ENCODE measurements around the gene ATG7.

ATG7 gene, protein sequence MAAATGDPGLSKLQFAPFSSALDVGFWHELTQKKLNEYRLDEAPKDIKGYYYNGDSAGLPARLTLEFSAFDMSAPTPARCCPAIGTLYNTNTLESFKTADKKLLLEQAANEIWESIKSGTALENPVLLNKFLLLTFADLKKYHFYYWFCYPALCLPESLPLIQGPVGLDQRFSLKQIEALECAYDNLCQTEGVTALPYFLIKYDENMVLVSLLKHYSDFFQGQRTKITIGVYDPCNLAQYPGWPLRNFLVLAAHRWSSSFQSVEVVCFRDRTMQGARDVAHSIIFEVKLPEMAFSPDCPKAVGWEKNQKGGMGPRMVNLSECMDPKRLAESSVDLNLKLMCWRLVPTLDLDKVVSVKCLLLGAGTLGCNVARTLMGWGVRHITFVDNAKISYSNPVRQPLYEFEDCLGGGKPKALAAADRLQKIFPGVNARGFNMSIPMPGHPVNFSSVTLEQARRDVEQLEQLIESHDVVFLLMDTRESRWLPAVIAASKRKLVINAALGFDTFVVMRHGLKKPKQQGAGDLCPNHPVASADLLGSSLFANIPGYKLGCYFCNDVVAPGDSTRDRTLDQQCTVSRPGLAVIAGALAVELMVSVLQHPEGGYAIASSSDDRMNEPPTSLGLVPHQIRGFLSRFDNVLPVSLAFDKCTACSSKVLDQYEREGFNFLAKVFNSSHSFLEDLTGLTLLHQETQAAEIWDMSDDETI

DNA sequence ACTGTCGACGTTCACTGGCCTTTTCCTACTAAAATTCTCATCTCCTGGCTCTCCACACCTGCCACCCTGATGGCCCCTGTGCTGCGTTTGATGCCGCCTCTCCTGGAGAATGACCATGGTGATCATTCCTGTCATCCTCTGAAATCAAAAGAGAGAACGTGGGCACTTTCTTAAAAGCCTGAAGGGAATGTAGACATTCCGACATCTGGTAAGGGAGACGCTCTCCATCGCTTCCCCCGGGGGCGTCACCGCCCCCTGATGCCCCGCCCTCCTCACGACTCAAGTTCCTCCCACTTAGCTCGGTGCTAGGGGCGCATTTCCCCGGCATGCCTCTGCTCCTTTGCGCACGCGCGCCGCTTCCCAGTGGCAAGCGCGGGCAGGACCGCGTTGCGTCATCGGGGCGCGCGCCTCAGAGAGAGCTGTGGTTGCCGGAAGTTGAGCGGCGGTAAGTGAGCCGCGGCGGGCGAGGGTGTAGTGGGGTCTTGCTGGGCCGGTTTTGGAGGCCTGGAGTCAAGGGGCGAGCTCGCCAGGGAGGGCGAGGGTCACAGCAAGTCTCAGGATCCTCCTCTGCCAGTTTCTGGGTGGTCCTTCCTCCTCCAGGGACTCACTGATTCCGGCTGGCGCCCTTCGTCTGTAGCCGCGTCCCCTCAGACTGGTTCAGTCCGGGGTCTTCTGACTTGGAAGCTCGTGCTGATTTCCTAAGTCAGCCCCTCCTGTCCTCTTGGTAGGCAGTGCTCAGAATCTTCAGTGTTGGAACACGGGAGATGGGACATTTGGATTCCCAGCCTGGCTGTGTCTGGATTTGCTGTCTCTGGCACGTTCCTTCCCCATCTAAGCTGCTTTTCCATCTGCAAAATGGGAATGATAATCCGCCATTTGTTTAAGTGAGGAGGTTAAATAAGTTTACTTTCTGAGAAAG lies at the start of gene ATG7:
Gene ATG7 (plus strand): TSS at position 412 of the 919 bp plus-strand sequence. CDS start 26,299 bp downstream, outside the sequence.
- DNase-seq (ENCODE audit: low read depth): peak; percentile 93
- H3K4me3 ChIP-seq (ENCODE audit: low read depth, low read length): peak within 1 kb of the TSS; percentile 97
- TF ChIP-seq, protein P1, sequence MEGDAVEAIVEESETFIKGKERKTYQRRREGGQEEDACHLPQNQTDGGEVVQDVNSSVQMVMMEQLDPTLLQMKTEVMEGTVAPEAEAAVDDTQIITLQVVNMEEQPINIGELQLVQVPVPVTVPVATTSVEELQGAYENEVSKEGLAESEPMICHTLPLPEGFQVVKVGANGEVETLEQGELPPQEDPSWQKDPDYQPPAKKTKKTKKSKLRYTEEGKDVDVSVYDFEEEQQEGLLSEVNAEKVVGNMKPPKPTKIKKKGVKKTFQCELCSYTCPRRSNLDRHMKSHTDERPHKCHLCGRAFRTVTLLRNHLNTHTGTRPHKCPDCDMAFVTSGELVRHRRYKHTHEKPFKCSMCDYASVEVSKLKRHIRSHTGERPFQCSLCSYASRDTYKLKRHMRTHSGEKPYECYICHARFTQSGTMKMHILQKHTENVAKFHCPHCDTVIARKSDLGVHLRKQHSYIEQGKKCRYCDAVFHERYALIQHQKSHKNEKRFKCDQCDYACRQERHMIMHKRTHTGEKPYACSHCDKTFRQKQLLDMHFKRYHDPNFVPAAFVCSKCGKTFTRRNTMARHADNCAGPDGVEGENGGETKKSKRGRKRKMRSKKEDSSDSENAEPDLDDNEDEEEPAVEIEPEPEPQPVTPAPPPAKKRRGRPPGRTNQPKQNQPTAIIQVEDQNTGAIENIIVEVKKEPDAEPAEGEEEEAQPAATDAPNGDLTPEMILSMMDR (IDR thresholded peaks at IDR 0.05; ENCODE audit: low read depth, low read length, missing control alignments): peak; percentile 6
- in situ Hi-C loops (cut with HindIII; ENCODE audit: low sequenced_read_pairs): no loop called here

DNA sequence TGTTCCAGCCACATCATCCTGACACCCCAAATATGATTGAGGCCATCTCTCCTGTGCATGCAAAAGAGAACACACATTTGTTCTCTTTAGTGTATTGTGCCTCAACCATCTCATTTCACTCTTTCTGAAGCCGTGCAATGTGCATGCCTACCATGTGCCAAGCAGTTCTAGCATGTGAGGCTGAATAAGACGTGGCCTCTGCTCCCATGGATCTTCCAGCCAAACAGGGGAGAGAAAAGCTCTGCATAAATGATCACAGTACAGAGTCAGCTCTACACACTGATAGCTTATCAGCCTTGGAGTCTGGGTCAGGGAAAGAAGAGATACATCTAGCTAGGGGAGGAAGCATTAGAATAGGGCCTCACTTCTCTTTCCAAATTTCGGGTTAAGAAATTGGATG lies 48.2 kb upstream of the ATG7 start:
- in situ Hi-C loops (cut with HindIII; ENCODE audit: low sequenced_read_pairs): no loop called here
- no peak overlapping the region for H3K4me3 ChIP-seq (ENCODE audit: low read depth, low read length)
- TF ChIP-seq, protein P1 (IDR thresholded peaks at IDR 0.05; ENCODE audit: low read depth, low read length, missing control alignments): no peak
- DNase-seq (ENCODE audit: low read depth): no peak

DNA sequence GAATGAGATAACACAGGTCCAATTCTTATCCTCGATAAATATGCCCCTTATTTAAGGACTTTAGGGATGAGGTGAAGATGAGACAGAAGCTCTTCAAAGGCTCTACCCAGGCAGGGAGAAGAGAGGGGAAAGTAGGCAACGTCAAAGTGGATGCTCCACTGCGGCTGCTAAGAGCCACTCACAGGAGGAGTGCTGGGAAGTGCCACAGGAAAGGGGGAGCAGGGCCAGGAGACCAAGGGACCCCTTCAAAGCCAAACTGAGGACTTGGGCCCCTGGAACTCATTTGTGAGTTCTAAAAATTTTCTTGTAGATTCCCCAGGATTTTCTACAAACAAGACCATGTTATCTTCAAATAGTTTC lies 47.3 kb upstream of the ATG7 start:
- in situ Hi-C loops (cut with HindIII; ENCODE audit: low sequenced_read_pairs): no loop called here
- TF ChIP-seq, protein P1 (IDR thresholded peaks at IDR 0.05; ENCODE audit: low read depth, low read length, missing control alignments): no peak
- no peak for DNase-seq (ENCODE audit: low read depth)
- no peak overlapping the region for H3K4me3 ChIP-seq (ENCODE audit: low read depth, low read length)

GRCh38 chr3:11226042-11226370 lies 46.2 kb upstream of the ATG7 start:
- H3K4me3 ChIP-seq (ENCODE audit: low read depth, low read length): peak overlapping the region; percentile 16
- DNase-seq (ENCODE audit: low read depth): no peak
- TF ChIP-seq, protein P1 (IDR thresholded peaks at IDR 0.05; ENCODE audit: low read depth, low read length, missing control alignments): no peak
- in situ Hi-C loops (cut with HindIII; ENCODE audit: low sequenced_read_pairs): no loop called here

DNA sequence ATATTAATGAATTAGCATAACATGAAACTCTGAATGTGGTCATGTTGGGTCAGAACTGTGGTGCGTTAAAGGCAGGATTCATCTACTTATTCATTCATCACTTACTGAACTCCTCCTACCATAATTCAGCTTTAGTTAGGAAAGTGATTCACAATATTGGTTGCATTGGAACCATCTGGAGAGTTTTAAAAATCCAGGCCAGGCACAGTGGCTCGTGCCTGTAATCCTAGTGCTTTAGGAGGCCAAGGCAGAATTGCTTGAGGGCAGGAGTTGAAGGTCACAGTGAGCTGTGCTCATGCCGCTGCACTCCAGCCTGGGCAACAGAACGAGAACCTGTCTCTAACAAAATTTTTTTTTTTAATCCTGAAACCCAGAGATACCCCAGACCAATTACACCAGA lies 44.2 kb upstream of the ATG7 start:
- in situ Hi-C loops (cut with HindIII; ENCODE audit: low sequenced_read_pairs): no loop called here
- TF ChIP-seq, protein P1 (IDR thresholded peaks at IDR 0.05; ENCODE audit: low read depth, low read length, missing control alignments): no peak
- no peak for DNase-seq (ENCODE audit: low read depth)
- no peak overlapping the region for H3K4me3 ChIP-seq (ENCODE audit: low read depth, low read length)

- no peak overlapping the region for H3K4me3 ChIP-seq (ENCODE audit: low read depth, low read length)
- TF ChIP-seq, protein P1 (IDR thresholded peaks at IDR 0.05; ENCODE audit: low read depth, low read length, missing control alignments): no peak
- no peak for DNase-seq (ENCODE audit: low read depth)
- in situ Hi-C loops (cut with HindIII; ENCODE audit: low sequenced_read_pairs): no loop called here
Measured at GRCh38 chr3:11230125-11230524, 42.1 kb upstream of the ATG7 start.

Measured in astrocyte of the cerebellum (primary cell).